Measurements from ENCODE around the gene PTRHD1. TPM values are rescaled to one million over a fixed set of nuclear protein-coding genes. Genes with fewer than 3 reads are reported as not detected.

PTRHD1 gene
- total and polyA plus RNA-seq, 10 of the 15 experiments (the other 5 are each of a cell fraction or from before 2014, with no cell fraction given) = 15.9 to 64.2 (median 45.0) TPM

DNA sequence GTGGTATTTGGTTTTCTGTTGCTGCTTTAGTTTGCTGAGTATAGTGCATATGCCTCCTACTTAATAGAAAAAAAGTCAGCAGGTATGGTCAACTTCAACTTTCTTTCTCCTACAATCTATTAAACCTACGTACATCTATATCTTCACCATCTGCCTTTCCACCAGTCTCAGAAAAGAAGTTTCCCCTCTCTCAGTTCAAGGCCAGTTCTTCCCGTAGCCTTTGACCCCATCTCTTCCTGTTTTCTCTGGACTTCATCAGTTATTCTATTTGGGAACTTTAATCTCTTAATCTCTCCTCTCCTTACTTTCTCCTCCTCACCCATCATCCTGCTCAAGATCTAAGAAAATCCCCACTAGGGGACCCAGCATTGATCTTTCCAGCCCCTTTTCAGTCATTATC lies 5.7 kb downstream of the PTRHD1 start:
- intact Hi-C loops (cut with micrococcal nuclease; ENCODE audit: unreplicated experiment) = no loop called here
- DNase-seq (ENCODE audit: low read depth, low spot score) = no peak
- WGBS (ENCODE audit: insufficient coverage, insufficient replicate concordance, low lambda C conversion rate, missing lambda C conversion rate) = 100% methylated on average over 2 of the region's 2 CpGs

More for the DNA sequence above, 5.7 kb downstream of the PTRHD1 start:
- Histone ChIP-seq H3K79me2 (ENCODE audit: control insufficient read depth, insufficient read depth, low read length) (peaks cover 3% of the 10 kb centered on the region), H3K4me3 (no peak overlapping the region), H3K27ac (ENCODE audit: control insufficient read depth, insufficient read depth) (no peak overlapping the region), H3K9me3 (replicated peaks; ENCODE audit: control insufficient read depth, insufficient read depth, low read length) (peaks cover 5% of the 10 kb centered on the region; the same call in 2 of the 3 replicates), H3K4me2 (ENCODE audit: control insufficient read depth, insufficient read depth) (no peak overlapping the region), H3K27me3 (replicated peaks in 1 of 2; ENCODE audit: control insufficient read depth in 2 of 2, insufficient read depth in 2 of 2, low read length in 1 of 2) (no peaks in the 10 kb centered on the region), H3K9ac (ENCODE audit: control insufficient read depth, insufficient read depth, low read length) (no peak overlapping the region), H3K4me1 (ENCODE audit: control insufficient read depth, insufficient read depth, low read length) (peaks cover 10% of the 10 kb centered on the region), H2AFZ (ENCODE audit: control insufficient read depth, low read depth, low read length) (no peak overlapping the region), H3K36me3 (ENCODE audit: control insufficient read depth in 2 of 2, insufficient read depth in 2 of 2, low read length in 1 of 2) (no peaks in the 10 kb centered on the region), H4K20me1 (ENCODE audit: control insufficient read depth, insufficient read depth) (no peaks in the 10 kb centered on the region)
- no peak for TF ChIP-seq SMAD1 (IDR thresholded peaks at IDR 0.05; ENCODE audit: low read depth, partially characterized antibody)
- TF ChIP-seq SREBF2 (IDR thresholded peaks at IDR 0.05; ENCODE audit: low read length) = no peak
- no peak for TF ChIP-seq MEF2B (IDR thresholded peaks at IDR 0.05; ENCODE audit: partially characterized antibody, poor library complexity, severe bottlenecking)
- no peak for TF ChIP-seq KLF5 (IDR thresholded peaks at IDR 0.05; ENCODE audit: partially characterized antibody)
- TF ChIP-seq BACH1 (IDR thresholded peaks at IDR 0.05; ENCODE audit: borderline replicate concordance) = no peak
- TF ChIP-seq EZH2 (IDR thresholded peaks at IDR 0.05; ENCODE audit: borderline replicate concordance, control insufficient read depth, low read depth, low read length) = no peak
- TF ChIP-seq NFIC (IDR thresholded peaks at IDR 0.05; ENCODE audit: low read depth, low read length) = no peak
- TF ChIP-seq EGR1 (IDR thresholded peaks at IDR 0.05; ENCODE audit: borderline replicate concordance in 1 of 2, low read depth in 2 of 2, low read length in 2 of 2) = no peak
- TF ChIP-seq ESRRA (IDR thresholded peaks at IDR 0.05; ENCODE audit: low read length) = no peak
- TF ChIP-seq, protein P1, sequence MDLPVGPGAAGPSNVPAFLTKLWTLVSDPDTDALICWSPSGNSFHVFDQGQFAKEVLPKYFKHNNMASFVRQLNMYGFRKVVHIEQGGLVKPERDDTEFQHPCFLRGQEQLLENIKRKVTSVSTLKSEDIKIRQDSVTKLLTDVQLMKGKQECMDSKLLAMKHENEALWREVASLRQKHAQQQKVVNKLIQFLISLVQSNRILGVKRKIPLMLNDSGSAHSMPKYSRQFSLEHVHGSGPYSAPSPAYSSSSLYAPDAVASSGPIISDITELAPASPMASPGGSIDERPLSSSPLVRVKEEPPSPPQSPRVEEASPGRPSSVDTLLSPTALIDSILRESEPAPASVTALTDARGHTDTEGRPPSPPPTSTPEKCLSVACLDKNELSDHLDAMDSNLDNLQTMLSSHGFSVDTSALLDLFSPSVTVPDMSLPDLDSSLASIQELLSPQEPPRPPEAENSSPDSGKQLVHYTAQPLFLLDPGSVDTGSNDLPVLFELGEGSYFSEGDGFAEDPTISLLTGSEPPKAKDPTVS (IDR thresholded peaks at IDR 0.05; ENCODE audit: low read depth, low read length) = no peak
- TF ChIP-seq, protein P2, sequence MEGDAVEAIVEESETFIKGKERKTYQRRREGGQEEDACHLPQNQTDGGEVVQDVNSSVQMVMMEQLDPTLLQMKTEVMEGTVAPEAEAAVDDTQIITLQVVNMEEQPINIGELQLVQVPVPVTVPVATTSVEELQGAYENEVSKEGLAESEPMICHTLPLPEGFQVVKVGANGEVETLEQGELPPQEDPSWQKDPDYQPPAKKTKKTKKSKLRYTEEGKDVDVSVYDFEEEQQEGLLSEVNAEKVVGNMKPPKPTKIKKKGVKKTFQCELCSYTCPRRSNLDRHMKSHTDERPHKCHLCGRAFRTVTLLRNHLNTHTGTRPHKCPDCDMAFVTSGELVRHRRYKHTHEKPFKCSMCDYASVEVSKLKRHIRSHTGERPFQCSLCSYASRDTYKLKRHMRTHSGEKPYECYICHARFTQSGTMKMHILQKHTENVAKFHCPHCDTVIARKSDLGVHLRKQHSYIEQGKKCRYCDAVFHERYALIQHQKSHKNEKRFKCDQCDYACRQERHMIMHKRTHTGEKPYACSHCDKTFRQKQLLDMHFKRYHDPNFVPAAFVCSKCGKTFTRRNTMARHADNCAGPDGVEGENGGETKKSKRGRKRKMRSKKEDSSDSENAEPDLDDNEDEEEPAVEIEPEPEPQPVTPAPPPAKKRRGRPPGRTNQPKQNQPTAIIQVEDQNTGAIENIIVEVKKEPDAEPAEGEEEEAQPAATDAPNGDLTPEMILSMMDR (IDR thresholded peaks at IDR 0.05 in 2 of 3, conservative IDR thresholded peaks at IDR 0.05 in 1 of 3; ENCODE audit: control insufficient read depth in 2 of 3, extremely low read depth in 1 of 3, insufficient read depth in 1 of 3, low read depth in 3 of 3, low read length in 3 of 3) = no peak
- TF ChIP-seq ZNF217 (IDR thresholded peaks at IDR 0.05) = no peak
- RAD21 ChIA-PET (ENCODE audit: unreplicated experiment) = interaction anchor here (1.1 kb wide), 1 partner anchor 40 kb away, joined by 3 read pairs; no protein-coding TSS in a partner anchor
- in situ Hi-C loops (cut with MboI) = no loop called here
- SMC1A ChIA-PET (ENCODE audit: uncharacterized antibody, unreplicated experiment) = interaction anchor here (1.5 kb wide), 1 partner anchor 10 kb away, joined by 5 read pairs; no protein-coding TSS in a partner anchor
- ATAC-seq (no peak), FAIRE-seq (no peak)
- BruUV-seq (replicated peaks) = no TSS peak
- CTCF ChIA-PET = no interaction called here
- POLR2A ChIA-PET = no interaction called here
